Prostate gland (tissue), 2 donors: ENCODE measurements around the gene FAM53C.

Source experiments
- CTCF ChIP-seq, 4 experiments: fragments of 200-600 bp in 2 of 4; fragments of 450-650 bp in 2 of 4; sonication (generic) in 2 of 4; IDR thresholded peaks; 1 replicate in 3 of 4; 2 replicates in 1 of 4; pipeline ENCODE4 v1.5.1; 2016 to 2019; ENCODE audit warnings: antibody characterized with exemption in 4 of 4, mild to moderate bottlenecking in 2 of 4, moderate library complexity in 2 of 4
- POLR2A ChIP-seq: fragments of 450-650 bp; IDR thresholded peaks from one replicate; pipeline ENCODE4 v1.6.1; 2016; ENCODE audit warnings: antibody characterized with exemption, mild to moderate bottlenecking

DNA sequence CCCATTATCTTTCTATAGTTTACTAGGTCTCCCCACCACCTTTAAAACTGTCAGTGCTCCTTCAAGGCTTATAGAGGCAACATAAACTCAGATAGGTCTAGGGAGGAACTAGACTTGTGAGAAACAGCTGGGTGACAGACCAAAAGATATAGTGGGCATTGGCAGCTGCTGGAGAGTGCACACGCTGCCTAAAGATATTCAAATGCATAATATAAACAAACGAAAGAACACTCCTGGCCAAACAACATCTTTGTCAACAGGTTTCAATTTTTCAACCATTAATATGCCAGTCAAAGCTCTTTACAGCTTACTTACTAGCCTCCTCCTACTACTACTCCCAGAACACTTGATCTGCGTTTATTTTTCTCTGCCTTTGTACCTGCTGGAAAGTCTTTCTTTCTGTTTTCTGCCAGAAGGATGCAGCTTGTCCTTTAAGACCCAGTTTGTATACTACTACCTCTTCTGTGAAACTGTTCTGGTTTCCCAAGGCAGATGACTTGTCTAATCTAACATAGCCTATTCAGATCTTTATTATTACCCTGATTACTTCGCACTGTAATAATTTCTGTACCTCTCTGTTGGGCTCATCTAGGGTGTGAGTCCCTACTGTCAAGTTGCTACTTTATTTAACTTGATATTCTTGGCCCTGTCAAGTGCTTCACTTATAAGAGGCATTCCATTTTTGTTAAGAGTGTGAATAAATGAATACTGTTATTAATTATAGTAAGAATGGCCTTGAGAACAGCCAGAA lies 28.7 kb downstream of the FAM53C start:
- no peak for TF ChIP-seq POLR2A
- no peak for TF ChIP-seq CTCF (IDR thresholded peaks at IDR 0.05)
